ENCODE results near the gene RGS3. TPM values are rescaled to one million over a fixed set of nuclear protein-coding genes. Genes with fewer than 3 reads are reported as not detected.
A peak's percentile ranks its signal among the peaks of the same experiment; 100 is the strongest.

Gene RGS3
- total RNA-seq, 3 donors from 2014 or later, result 65.9 to 83.8 (median 70.7) TPM

DNA sequence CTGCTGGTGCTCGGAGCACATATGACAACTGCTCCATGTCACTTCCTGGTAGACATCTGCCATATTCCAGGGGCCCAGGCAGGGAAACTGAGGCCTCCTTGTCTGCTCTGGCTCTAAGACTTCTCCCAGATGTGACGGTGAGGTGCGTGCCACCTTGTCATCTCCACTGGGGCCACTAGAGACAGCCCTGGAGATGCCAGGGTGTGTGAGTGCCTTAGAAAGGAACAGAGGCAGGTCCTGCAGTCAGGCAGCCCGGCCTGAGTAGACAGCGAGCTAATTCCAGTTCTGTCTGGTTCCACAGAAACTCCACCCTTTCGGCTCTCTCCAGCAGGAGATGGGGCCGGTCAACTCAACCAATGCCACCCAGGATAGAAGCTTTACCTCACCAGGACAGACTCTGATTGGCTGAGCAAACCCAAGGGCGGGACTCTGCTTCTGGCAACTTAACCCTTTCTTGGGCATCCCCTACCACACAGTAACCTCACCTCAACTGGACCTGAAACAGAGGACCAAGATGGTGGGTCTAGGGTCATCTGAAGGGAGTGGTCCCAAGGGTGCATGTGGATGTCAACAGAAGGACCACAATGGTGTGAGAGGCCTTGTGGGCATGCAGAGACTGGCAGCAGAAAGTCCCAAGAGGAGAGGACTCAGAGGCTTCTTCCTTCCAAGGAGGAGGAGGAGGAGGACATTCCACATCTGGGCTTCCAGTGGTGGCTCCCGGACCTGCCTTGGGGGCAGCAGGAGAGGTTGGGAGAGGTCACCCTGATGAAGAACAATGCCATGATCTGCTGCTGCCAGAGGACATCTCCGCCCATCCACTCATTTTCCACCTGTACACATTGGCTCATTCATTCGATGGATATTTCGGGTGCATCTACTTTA, 77.7 kb downstream of the RGS3 start:
- H3K36me3 ChIP-seq (ENCODE audit: low read depth), result no peaks in the 10 kb centered on the region
- TF ChIP-seq, protein P1, sequence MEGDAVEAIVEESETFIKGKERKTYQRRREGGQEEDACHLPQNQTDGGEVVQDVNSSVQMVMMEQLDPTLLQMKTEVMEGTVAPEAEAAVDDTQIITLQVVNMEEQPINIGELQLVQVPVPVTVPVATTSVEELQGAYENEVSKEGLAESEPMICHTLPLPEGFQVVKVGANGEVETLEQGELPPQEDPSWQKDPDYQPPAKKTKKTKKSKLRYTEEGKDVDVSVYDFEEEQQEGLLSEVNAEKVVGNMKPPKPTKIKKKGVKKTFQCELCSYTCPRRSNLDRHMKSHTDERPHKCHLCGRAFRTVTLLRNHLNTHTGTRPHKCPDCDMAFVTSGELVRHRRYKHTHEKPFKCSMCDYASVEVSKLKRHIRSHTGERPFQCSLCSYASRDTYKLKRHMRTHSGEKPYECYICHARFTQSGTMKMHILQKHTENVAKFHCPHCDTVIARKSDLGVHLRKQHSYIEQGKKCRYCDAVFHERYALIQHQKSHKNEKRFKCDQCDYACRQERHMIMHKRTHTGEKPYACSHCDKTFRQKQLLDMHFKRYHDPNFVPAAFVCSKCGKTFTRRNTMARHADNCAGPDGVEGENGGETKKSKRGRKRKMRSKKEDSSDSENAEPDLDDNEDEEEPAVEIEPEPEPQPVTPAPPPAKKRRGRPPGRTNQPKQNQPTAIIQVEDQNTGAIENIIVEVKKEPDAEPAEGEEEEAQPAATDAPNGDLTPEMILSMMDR (IDR thresholded peaks at IDR 0.05), result no peak
- peak; percentile 61 to 73 (median 70) for DNase-seq
- no peak overlapping the region for H3K4me3 ChIP-seq
- H3K9me3 ChIP-seq, result no peaks in the 10 kb centered on the region
- intact Hi-C loops (cut with DNase I, micrococcal nuclease), result no loop called here
- ATAC-seq, result peak; percentile 91
- no peaks in the 10 kb centered on the region for H3K4me1 ChIP-seq (ENCODE audit: low read depth)

DNA sequence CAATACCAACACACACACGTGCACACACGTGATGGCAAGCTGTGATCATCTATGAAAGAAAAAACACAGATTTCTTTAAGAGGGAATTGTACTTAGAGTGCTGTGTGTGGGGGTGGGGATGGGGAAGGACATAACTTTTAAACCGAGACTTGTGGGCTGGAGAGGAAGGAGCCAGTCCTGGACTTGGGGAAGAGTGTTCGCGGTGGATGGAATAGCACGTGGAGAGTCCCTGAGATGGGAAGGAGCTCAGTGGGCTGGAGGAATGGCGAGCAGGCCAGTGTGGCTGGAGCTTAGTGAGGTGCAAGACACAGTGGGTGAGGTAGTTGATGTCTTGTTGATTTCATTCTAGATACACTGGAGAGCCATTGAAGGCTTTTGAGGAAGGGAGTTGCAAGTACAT, 78.5 kb downstream of the RGS3 start:
- TF ChIP-seq, protein P1 (IDR thresholded peaks at IDR 0.05), result no peak
- H3K36me3 ChIP-seq (ENCODE audit: low read depth), result no peaks in the 10 kb centered on the region
- no peak for DNase-seq
- no peaks in the 10 kb centered on the region for H3K9me3 ChIP-seq
- H3K4me1 ChIP-seq (ENCODE audit: low read depth), result no peaks in the 10 kb centered on the region
- ATAC-seq, result no peak
- intact Hi-C loops (cut with DNase I, micrococcal nuclease), result no loop called here
- H3K4me3 ChIP-seq, result no peak overlapping the region

DNA sequence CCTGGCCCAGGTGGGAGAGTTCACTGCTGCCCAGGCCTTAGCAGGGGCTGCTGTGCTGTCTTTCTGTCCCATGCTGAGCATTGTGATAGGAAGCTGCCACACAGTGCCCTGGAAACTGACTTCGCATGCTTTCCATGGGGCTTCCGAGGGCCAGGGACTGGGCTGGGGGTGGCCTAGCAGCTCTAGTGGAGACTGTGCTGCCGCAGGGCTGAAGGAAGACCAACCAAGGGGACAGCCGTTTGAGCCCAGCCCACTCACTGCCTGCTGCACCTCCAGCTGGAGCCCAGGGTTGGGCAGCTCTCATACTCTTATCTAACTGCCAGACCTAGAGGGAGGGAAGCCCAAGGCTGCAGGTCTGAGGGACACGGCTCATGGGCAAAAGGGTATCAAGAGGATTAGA, 79.2 kb downstream of the RGS3 start:
- ATAC-seq (no peak), DNase-seq (no peak)

DNA sequence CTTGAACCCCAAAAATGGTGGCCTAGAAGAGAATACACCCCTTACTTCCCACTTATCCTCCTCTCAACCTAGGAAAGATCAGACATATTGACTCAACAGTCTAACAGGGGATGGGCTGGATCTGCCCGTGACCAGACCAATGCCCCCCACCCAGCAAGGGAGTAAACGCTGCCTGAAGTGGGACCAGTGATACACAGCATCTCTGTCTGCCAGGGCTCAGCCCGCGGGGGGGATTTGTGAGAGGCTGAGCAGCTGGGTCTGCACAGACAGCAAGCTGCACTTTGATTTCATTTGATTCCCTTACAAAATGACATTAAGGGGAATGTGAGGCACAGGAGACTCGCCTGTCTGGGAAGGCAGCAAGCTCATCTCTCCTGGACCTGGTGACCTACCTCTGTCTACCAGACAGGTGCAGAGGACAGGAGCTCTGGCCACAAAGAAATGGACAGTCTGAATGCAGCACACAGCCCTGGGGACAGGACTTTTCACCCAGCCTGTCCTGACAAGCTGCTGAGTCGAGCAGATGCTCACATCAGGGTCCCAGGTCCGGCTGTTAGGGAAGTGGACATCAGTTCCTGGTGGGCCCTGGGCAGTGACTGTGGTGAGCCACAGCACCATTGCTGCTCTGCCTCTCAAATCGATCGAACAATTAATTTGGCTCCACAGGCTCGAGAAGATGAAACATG, 79.9 kb downstream of the RGS3 start:
- Histone ChIP-seq H3K9me3 (no peaks in the 10 kb centered on the region), H3K4me1 (ENCODE audit: low read depth) (peaks cover 4% of the 10 kb centered on the region), H3K4me3 (no peak overlapping the region), H3K36me3 (ENCODE audit: low read depth) (no peaks in the 10 kb centered on the region)
- no peak for DNase-seq
- intact Hi-C loops (cut with DNase I, micrococcal nuclease), result no loop called here
- TF ChIP-seq, protein P1 (IDR thresholded peaks at IDR 0.05), result no peak
- no peak for ATAC-seq

More for the DNA sequence above, 79.2 kb downstream of the RGS3 start:
- H3K36me3 ChIP-seq (ENCODE audit: low read depth), result no peaks in the 10 kb centered on the region
- TF ChIP-seq, protein P1 (IDR thresholded peaks at IDR 0.05), result no peak
- intact Hi-C loops (cut with DNase I, micrococcal nuclease), result no loop called here
- H3K4me1 ChIP-seq (ENCODE audit: low read depth), result no peaks in the 10 kb centered on the region
- H3K9me3 ChIP-seq, result no peaks in the 10 kb centered on the region
- H3K4me3 ChIP-seq, result no peak overlapping the region

DNA sequence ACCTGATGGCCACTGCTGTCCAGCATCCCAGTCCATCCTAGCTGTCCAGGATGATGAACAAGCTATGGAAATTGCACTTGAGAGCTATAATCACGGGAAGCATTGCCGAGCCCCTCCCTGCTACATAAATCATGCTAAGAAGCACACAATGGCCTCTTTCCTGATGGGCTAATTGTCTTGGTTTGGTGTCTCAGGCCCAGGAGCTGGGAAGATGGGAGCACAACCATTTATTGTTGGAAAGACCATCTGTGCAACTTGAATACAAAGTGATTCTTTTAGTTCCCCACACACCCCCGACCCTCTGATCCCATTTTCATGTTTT, 80.4 kb downstream of the RGS3 start:
- intact Hi-C loops (cut with DNase I, micrococcal nuclease), result no loop called here
- Histone ChIP-seq H3K36me3 (ENCODE audit: low read depth) (no peaks in the 10 kb centered on the region), H3K4me1 (ENCODE audit: low read depth) (peaks cover 8% of the 10 kb centered on the region), H3K4me3 (no peak overlapping the region), H3K9me3 (no peaks in the 10 kb centered on the region)
- ATAC-seq, result no peak
- DNase-seq, result no peak
- TF ChIP-seq, protein P1 (IDR thresholded peaks at IDR 0.05), result no peak
